Left lung (tissue), 10 donors: Measurements from ENCODE around the gene TMEM63A. TPM values are rescaled to one million over a fixed set of nuclear protein-coding genes. Genes with fewer than 3 reads are reported as not detected.

Source experiments
- ATAC-seq: fragments of 200-7000 bp; cut with Tn5 transposase; one replicate; pipeline ENCODE4 v1.9.1; 2020; ENCODE audit warnings: moderate library complexity
- DNase-seq, 4 donors: peaks; one replicate each; pipeline ENCODE4 v3.0.0-alpha.2; 2013 to 2020
- H3K27ac ChIP-seq, 2 donors: fragments of 200-600 bp; sonication (generic) in 1 of 2; one replicate each; pipeline versions ENCODE4 v1.5.0 to v1.8.0; 2020 to 2021
- H3K27me3 ChIP-seq, 2 donors: fragments of 200-600 bp; sonication (generic) in 1 of 2; one replicate each; pipeline versions ENCODE4 v1.5.0 to v1.8.0; 2020 to 2021
- H3K36me3 ChIP-seq, 2 donors: fragments of 200-600 bp; sonication (generic) in 1 of 2; one replicate each; pipeline versions ENCODE4 v1.5.0 to v1.8.0; 2020 to 2021
- H3K4me1 ChIP-seq, 2 donors: fragments of 200-600 bp; one replicate each; pipeline ENCODE4 v1.8.0; 2021
- H3K4me3 ChIP-seq, 2 donors: fragments of 200-600 bp; sonication (generic) in 1 of 2; one replicate each; pipeline versions ENCODE4 v1.5.0 to v1.8.0; 2020 to 2021; ENCODE audit warnings: mild to moderate bottlenecking in 1 of 2
- H3K9me3 ChIP-seq, 2 donors: fragments of 200-600 bp; sonication (generic) in 1 of 2; one replicate each; pipeline versions ENCODE4 v1.5.0 to v1.8.0; 2020 to 2021
- CTCF ChIP-seq, 2 donors: fragments of 200-600 bp; sonication (generic) in 1 of 2; IDR thresholded peaks; one replicate each; pipeline versions ENCODE4 v1.5.0 to v1.8.0; 2021; ENCODE audit warnings: antibody characterized with exemption in 2 of 2
- intact Hi-C, 2 donors: fragments of 100-400 bp; cut with DNase I; formaldehyde crosslinking; loops; one replicate each; pipeline versions ENCODE4 v1.11.2 to v1.14.2; 2022
- polyA plus RNA-seq, 6 donors: library from polyadenylated mRNA; unstranded; fragments of 120-200 nt; gene quantifications; one replicate each; pipeline ENCODE4 v1.2.1, GENCODE V29; 2013; ENCODE audit not compliant: insufficient read length in 6 of 6
- total RNA-seq, 2 donors: library from RNA; stranded (reverse); fragmentation: NEBNext Ultra II Directional; extraction: Animal tissue kit (Norgen Biotek cat#: 25700); gene quantifications; one replicate each; pipeline ENCODE4 v1.2.1, GENCODE V29; 2021
- donor health status: DM: no; HTN: yes; CAD: no.
- donor health status: DM: no; HTN: no; CAD: no.

Gene TMEM63A
- total and polyA plus RNA-seq, 8 donors, result 77.4 to 167 (median 123) TPM

GRCh38 chr1:225876900-225877510, 5.2 kb downstream of the TMEM63A start:
- Histone ChIP-seq H3K27ac (peak overlapping the region in 1 of 2 donors; percentile 15), H3K4me3 (no peak overlapping the region), H3K9me3 (no peaks in the 10 kb centered on the region), H3K27me3 (no peaks in the 10 kb centered on the region), H3K4me1 (peaks cover 20 to 68% of the 10 kb centered on the region in 2 donors), H3K36me3 (peaks cover 0 to 57% of the 10 kb centered on the region in 2 donors)
- TF ChIP-seq CTCF (IDR thresholded peaks at IDR 0.05), result no peak
- intact Hi-C loops, result no loop called here
- no peak for DNase-seq
- no peak for ATAC-seq

- no peak overlapping the region for H3K4me3 ChIP-seq
- peak overlapping the region; percentile 68 to 76 for H3K27ac ChIP-seq
- H3K9me3 ChIP-seq, result no peaks in the 10 kb centered on the region
- H3K27me3 ChIP-seq, result no peaks in the 10 kb centered on the region
- no peak for TF ChIP-seq CTCF (IDR thresholded peaks at IDR 0.05)
- intact Hi-C loops, result no loop called here
- H3K4me1 ChIP-seq, result peaks cover 10 to 55% of the 10 kb centered on the region in 2 donors
- H3K36me3 ChIP-seq, result peaks cover 0 to 75% of the 10 kb centered on the region in 2 donors
- ATAC-seq (peak; percentile 89), DNase-seq (peak in 2 of 4 donors; percentile 67 to 73)
Measured at GRCh38 chr1:225875044-225875815, 7.0 kb downstream of the TMEM63A start.

- TF ChIP-seq CTCF (IDR thresholded peaks at IDR 0.05), result no peak
- Histone ChIP-seq H3K27me3 (no peaks in the 10 kb centered on the region), H3K4me1 (peaks cover 10 to 47% of the 10 kb centered on the region in 2 donors), H3K27ac (peak overlapping the region in 1 of 2 donors; percentile 68), H3K4me3 (no peak overlapping the region), H3K9me3 (no peaks in the 10 kb centered on the region), H3K36me3 (peaks cover 0 to 83% of the 10 kb centered on the region in 2 donors)
- intact Hi-C loops, result no loop called here
- ATAC-seq, result no peak
- no peak for DNase-seq
Measured at GRCh38 chr1:225874431-225874830, 7.7 kb downstream of the TMEM63A start.

GRCh38 chr1:225873281-225873850, 8.8 kb downstream of the TMEM63A start:
- intact Hi-C loops, result no loop called here
- Histone ChIP-seq H3K27ac (peak overlapping the region in 1 of 2 donors; percentile 18), H3K4me1 (peaks cover 5 to 36% of the 10 kb centered on the region in 2 donors), H3K4me3 (no peak overlapping the region), H3K27me3 (no peaks in the 10 kb centered on the region), H3K9me3 (no peaks in the 10 kb centered on the region), H3K36me3 (peaks cover 0 to 93% of the 10 kb centered on the region in 2 donors)
- ATAC-seq, result no peak
- DNase-seq, result no peak
- no peak for TF ChIP-seq CTCF (IDR thresholded peaks at IDR 0.05)

GRCh38 chr1:225872075-225872430, 10.1 kb downstream of the TMEM63A start:
- no peak for ATAC-seq
- H3K27ac ChIP-seq, result no peak overlapping the region
- H3K9me3 ChIP-seq, result no peaks in the 10 kb centered on the region
- H3K4me3 ChIP-seq, result no peak overlapping the region
- no peak for DNase-seq
- no peak for TF ChIP-seq CTCF (IDR thresholded peaks at IDR 0.05)
- H3K36me3 ChIP-seq, result peaks cover 0 to 100% of the 10 kb centered on the region in 2 donors
- intact Hi-C loops, result no loop called here
- H3K27me3 ChIP-seq, result no peaks in the 10 kb centered on the region
- H3K4me1 ChIP-seq, result peaks cover 0 to 23% of the 10 kb centered on the region in 2 donors
